ENCODE measurements around the gene ARPC1A.
"Not testable (repeated sequence)": the region's sequence is repeated elsewhere in the genome, so short reads cannot be mapped to it uniquely, and the experiment has no call there.

ARPC1A gene

GRCh38 chr7:99325592-99326407, at the start of gene ARPC1A:
TSS of gene ARPC1A (plus strand) at chr7:99325898. CDS start at chr7:99333354, 7,456 bp downstream.
- peak; percentile 92 for DNase-seq

GRCh38 chr7:99278180-99278579, 47.5 kb upstream of the ARPC1A start:
- no peak for DNase-seq

GRCh38 chr7:99284165-99284564, 41.5 kb upstream of the ARPC1A start:
- not testable (repeated sequence) for DNase-seq

- DNase-seq = no peak
Observed at GRCh38 chr7:99287779-99288534, 37.7 kb upstream of the ARPC1A start.

GRCh38 chr7:99289185-99289584, 36.5 kb upstream of the ARPC1A start:
- no peak for DNase-seq

- DNase-seq = not testable (repeated sequence)
Observed at GRCh38 chr7:99290148-99290547, 35.5 kb upstream of the ARPC1A start.

GRCh38 chr7:99290980-99291607, 34.6 kb upstream of the ARPC1A start:
- no peak for DNase-seq

- DNase-seq = no peak
Observed at GRCh38 chr7:99292127-99292526, 33.6 kb upstream of the ARPC1A start.

- no peak for DNase-seq
Observed at GRCh38 chr7:99293167-99293566, 32.5 kb upstream of the ARPC1A start.

GRCh38 chr7:99293650-99294049, 32.0 kb upstream of the ARPC1A start:
- DNase-seq = no peak

GRCh38 chr7:99296471-99296870, 29.2 kb upstream of the ARPC1A start:
- no peak for DNase-seq

GRCh38 chr7:99301496-99301895, 24.2 kb upstream of the ARPC1A start:
- no peak for DNase-seq

GRCh38 chr7:99305473-99306260, 20.0 kb upstream of the ARPC1A start:
- no peak for DNase-seq

- DNase-seq = no peak
Observed at GRCh38 chr7:99308461-99309074, 17.1 kb upstream of the ARPC1A start.

GRCh38 chr7:99309111-99309510, 16.6 kb upstream of the ARPC1A start:
- no peak for DNase-seq

- DNase-seq = no peak
Observed at GRCh38 chr7:99310004-99310403, 15.7 kb upstream of the ARPC1A start.

- no peak for DNase-seq
Observed at GRCh38 chr7:99311702-99312101, 14.0 kb upstream of the ARPC1A start.

GRCh38 chr7:99312316-99313203, 13.1 kb upstream of the ARPC1A start:
- DNase-seq = peak; percentile 80

- no peak for DNase-seq
Observed at GRCh38 chr7:99313204-99313573, 12.5 kb upstream of the ARPC1A start.

- peak; percentile 70 for DNase-seq
Observed at GRCh38 chr7:99314504-99314903, 11.2 kb upstream of the ARPC1A start.

GRCh38 chr7:99320371-99320770, 5.3 kb upstream of the ARPC1A start:
- no peak for DNase-seq

Data from stimulated activated CD4-positive, alpha-beta T cell treated with anti-CD3 and anti-CD28 coated beads, Interleukin-15, amount 100 ng/mL, for 24 hours (primary cell).